HepG2 (cell line): ENCODE results near the gene CSDE1. TPM values are rescaled to one million over a fixed set of nuclear protein-coding genes. Genes with fewer than 3 reads are reported as not detected.

Source experiments
- CAMTA2 ChIP-seq: sonication (generic); formaldehyde crosslinking; IDR thresholded peaks from 2 replicates; pipeline ENCODE4 v1.4.0; 2020; ENCODE audit warnings: mild to moderate bottlenecking, missing genetic modification reagents, borderline replicate concordance
- ESRRA ChIP-seq: sonication (generic); formaldehyde crosslinking; IDR thresholded peaks from 2 replicates; pipeline ENCODE4 v1.5.1; 2020; ENCODE audit warnings: mild to moderate bottlenecking, low read depth, missing genetic modification reagents
- NFYB ChIP-seq: sonication (generic); formaldehyde crosslinking; IDR thresholded peaks from 2 replicates; pipeline ENCODE4 v1.4.0; 2020; ENCODE audit warnings: missing genetic modification reagents
- SMARCE1 ChIP-seq: fragments of 450-650 bp; IDR thresholded peaks from 2 replicates; pipeline ENCODE4 v1.6.1; 2017; ENCODE audit warnings: borderline replicate concordance
- SSRP1 ChIP-seq: IDR thresholded peaks from 2 replicates; pipeline ENCODE4 v1.6.1; 2016; ENCODE audit warnings: control low read depth
- ZFP37 ChIP-seq: sonication (generic); formaldehyde crosslinking; IDR thresholded peaks from 2 replicates; pipeline ENCODE4 v1.4.0; 2020; ENCODE audit warnings: missing genetic modification reagents, borderline replicate concordance
- ZNF138 ChIP-seq: sonication (generic); formaldehyde crosslinking; IDR thresholded peaks from 2 replicates; pipeline ENCODE4 v1.5.0; 2020; ENCODE audit warnings: mild to moderate bottlenecking, low read depth, missing genetic modification reagents
- ZNF180 ChIP-seq: sonication (generic); formaldehyde crosslinking; IDR thresholded peaks from 2 replicates; pipeline ENCODE4 v1.4.0; 2020; ENCODE audit warnings: low read depth, missing genetic modification reagents, borderline replicate concordance
- ZNF782 ChIP-seq: sonication (generic); formaldehyde crosslinking; IDR thresholded peaks from 2 replicates; pipeline ENCODE4 v1.4.0; 2020; ENCODE audit warnings: missing genetic modification reagents, mild to moderate bottlenecking, borderline replicate concordance
- polyA plus RNA-seq, 8 experiments: library from polyadenylated mRNA; depleted of rRNA in 3 of 8; stranded (reverse) in 7 of 8; unstranded in 1 of 8; fragments of >200 nt; fragmentation: Illumina TruSeq in 4 of 8; extraction: Trizol in 4 of 8; gene quantifications; 2 replicates each; pipeline versions ENCODE4 v1.2.1 to v1.2.3, GENCODE V29; 2011 to 2016; ENCODE audit warnings: low read depth in 4 of 8, missing spikeins in 1 of 8, mixed read lengths in 1 of 8; ENCODE audit not compliant: insufficient read depth in 1 of 8
- total RNA-seq, 5 experiments: library from RNA; depleted of rRNA; stranded (reverse); fragments of >200 nt; fragmentation: Illumina TruSeq; extraction: Trizol; gene quantifications; 2 replicates each; pipeline ENCODE4 v1.2.3, GENCODE V29; 2016; ENCODE audit warnings: low read depth in 1 of 5
- TF ChIP-seq, protein P1 (sequence below): sonication (generic); formaldehyde crosslinking; IDR thresholded peaks from 2 replicates; pipeline ENCODE4 v1.5.1; 2020; ENCODE audit warnings: mild to moderate bottlenecking, missing genetic modification reagents, borderline replicate concordance
- TF ChIP-seq, protein P2 (sequence below), 2 experiments: sonication (generic) in 1 of 2; formaldehyde crosslinking in 1 of 2; IDR thresholded peaks; 2 replicates each; pipeline versions ENCODE4 v1.4.0 to v1.6.1; 2018 to 2020; ENCODE audit warnings: missing genetic modification reagents in 2 of 2, borderline replicate concordance in 1 of 2, low read depth in 1 of 2, mild to moderate bottlenecking in 1 of 2, missing biosample characterization in 1 of 2
- TF ChIP-seq, protein P3 (sequence below): sonication (generic); formaldehyde crosslinking; IDR thresholded peaks from 2 replicates; pipeline ENCODE4 v1.9.0; 2022; ENCODE audit warnings: low read depth, missing genetic modification reagents
- TF ChIP-seq, protein P4 (sequence below), 2 experiments: IDR thresholded peaks; 2 replicates each; pipeline ENCODE4 v1.6.1; 2011 to 2012; ENCODE audit warnings: low read length in 2 of 2, borderline replicate concordance in 1 of 2, low read depth in 1 of 2, mild to moderate bottlenecking in 1 of 2, moderate library complexity in 1 of 2

Gene CSDE1
- total and polyA plus RNA-seq, 2 of the 13 experiments (the other 11 are each of a cell fraction or from before 2014, with no cell fraction given), result 150 to 313 TPM

DNA sequence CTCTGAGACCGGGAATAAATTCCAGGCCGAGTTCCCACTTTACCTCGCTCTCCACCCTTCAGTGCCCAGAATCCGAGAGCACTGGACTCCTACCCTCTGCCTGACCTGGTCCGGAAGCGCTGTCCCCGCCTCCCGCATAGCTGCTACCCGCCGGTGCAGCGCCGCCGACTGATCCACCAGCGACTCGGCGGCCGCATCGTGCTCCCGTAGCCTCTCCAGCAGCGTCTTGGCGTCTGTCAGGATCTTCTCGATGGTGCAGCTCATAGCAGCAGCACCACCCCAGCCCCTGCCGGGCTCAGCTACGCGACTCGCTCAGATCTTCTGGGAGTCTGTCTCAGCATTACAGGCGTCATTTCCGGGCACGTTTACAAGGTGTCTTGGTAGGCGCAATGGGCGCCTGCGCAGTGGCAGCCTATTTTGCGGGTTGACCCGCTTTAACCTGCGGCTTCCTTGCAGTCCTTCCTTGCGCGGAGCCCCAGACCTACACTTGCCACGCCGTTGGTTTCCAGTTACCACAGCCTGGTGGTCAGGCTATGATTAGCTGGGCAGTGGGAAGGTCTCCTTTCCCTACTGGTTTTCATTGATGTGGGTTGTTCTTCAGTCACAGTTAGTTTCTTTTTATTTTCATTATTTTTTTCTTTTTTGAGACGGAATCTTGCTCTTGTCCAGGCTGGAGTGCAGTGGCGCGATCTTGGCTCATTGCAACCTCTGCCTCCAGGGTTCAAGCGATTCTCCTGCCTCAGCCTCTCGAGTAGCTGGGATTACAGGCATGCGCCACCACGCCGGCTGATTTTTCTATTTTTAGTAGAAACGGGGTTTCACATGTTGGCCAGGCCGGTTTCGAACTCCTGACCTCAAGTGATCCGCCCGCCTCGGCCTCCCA is 22.8 kb upstream of the CSDE1 start, which contains the start of gene SIKE1 (continued):
- TF ChIP-seq, protein P1, sequence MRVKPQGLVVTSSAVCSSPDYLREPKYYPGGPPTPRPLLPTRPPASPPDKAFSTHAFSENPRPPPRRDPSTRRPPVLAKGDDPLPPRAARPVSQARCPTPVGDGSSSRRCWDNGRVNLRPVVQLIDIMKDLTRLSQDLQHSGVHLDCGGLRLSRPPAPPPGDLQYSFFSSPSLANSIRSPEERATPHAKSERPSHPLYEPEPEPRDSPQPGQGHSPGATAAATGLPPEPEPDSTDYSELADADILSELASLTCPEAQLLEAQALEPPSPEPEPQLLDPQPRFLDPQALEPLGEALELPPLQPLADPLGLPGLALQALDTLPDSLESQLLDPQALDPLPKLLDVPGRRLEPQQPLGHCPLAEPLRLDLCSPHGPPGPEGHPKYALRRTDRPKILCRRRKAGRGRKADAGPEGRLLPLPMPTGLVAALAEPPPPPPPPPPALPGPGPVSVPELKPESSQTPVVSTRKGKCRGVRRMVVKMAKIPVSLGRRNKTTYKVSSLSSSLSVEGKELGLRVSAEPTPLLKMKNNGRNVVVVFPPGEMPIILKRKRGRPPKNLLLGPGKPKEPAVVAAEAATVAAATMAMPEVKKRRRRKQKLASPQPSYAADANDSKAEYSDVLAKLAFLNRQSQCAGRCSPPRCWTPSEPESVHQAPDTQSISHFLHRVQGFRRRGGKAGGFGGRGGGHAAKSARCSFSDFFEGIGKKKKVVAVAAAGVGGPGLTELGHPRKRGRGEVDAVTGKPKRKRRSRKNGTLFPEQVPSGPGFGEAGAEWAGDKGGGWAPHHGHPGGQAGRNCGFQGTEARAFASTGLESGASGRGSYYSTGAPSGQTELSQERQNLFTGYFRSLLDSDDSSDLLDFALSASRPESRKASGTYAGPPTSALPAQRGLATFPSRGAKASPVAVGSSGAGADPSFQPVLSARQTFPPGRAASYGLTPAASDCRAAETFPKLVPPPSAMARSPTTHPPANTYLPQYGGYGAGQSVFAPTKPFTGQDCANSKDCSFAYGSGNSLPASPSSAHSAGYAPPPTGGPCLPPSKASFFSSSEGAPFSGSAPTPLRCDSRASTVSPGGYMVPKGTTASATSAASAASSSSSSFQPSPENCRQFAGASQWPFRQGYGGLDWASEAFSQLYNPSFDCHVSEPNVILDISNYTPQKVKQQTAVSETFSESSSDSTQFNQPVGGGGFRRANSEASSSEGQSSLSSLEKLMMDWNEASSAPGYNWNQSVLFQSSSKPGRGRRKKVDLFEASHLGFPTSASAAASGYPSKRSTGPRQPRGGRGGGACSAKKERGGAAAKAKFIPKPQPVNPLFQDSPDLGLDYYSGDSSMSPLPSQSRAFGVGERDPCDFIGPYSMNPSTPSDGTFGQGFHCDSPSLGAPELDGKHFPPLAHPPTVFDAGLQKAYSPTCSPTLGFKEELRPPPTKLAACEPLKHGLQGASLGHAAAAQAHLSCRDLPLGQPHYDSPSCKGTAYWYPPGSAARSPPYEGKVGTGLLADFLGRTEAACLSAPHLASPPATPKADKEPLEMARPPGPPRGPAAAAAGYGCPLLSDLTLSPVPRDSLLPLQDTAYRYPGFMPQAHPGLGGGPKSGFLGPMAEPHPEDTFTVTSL, result no peak
- TF ChIP-seq ESRRA (no peak), CAMTA2 (CRISPR knock-in tag) (no peak), ZNF138 (CRISPR knock-in tag) (0 out of 2 replicates have a peak, but pooled peaks have one; percentile 49), ZNF180 (CRISPR knock-in tag) (no peak; the same call in 1 of the 2 replicates), ZNF782 (CRISPR knock-in tag) (0 out of 2 replicates have a peak, but pooled peaks have one; percentile 44), ZFP37 (CRISPR knock-in tag) (no peak), SMARCE1 (no peak), SSRP1 (CRISPR knock-in tag) (no peak), NFYB (CRISPR knock-in tag) (no peak; the same call in 1 of the 2 replicates)
- TF ChIP-seq, protein P2, sequence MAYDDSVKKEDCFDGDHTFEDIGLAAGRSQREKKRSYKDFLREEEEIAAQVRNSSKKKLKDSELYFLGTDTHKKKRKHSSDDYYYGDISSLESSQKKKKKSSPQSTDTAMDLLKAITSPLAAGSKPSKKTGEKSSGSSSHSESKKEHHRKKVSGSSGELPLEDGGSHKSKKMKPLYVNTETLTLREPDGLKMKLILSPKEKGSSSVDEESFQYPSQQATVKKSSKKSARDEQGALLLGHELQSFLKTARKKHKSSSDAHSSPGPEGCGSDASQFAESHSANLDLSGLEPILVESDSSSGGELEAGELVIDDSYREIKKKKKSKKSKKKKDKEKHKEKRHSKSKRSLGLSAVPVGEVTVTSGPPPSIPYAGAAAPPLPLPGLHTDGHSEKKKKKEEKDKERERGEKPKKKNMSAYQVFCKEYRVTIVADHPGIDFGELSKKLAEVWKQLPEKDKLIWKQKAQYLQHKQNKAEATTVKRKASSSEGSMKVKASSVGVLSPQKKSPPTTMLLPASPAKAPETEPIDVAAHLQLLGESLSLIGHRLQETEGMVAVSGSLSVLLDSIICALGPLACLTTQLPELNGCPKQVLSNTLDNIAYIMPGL (CRISPR knock-in tag; IDR thresholded peaks at IDR 0.05; ENCODE audit: borderline replicate concordance in 1 of 2, low read depth in 1 of 2), result peak; percentile 77 to 94; a peak in 3 of 4 replicates
- TF ChIP-seq, protein P3, sequence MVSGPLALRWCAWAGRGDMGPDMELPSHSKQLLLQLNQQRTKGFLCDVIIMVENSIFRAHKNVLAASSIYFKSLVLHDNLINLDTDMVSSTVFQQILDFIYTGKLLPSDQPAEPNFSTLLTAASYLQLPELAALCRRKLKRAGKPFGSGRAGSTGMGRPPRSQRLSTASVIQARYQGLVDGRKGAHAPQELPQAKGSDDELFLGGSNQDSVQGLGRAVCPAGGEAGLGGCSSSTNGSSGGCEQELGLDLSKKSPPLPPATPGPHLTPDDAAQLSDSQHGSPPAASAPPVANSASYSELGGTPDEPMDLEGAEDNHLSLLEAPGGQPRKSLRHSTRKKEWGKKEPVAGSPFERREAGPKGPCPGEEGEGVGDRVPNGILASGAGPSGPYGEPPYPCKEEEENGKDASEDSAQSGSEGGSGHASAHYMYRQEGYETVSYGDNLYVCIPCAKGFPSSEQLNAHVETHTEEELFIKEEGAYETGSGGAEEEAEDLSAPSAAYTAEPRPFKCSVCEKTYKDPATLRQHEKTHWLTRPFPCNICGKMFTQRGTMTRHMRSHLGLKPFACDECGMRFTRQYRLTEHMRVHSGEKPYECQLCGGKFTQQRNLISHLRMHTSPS (CRISPR knock-in tag), result no peak
- TF ChIP-seq, protein P4, sequence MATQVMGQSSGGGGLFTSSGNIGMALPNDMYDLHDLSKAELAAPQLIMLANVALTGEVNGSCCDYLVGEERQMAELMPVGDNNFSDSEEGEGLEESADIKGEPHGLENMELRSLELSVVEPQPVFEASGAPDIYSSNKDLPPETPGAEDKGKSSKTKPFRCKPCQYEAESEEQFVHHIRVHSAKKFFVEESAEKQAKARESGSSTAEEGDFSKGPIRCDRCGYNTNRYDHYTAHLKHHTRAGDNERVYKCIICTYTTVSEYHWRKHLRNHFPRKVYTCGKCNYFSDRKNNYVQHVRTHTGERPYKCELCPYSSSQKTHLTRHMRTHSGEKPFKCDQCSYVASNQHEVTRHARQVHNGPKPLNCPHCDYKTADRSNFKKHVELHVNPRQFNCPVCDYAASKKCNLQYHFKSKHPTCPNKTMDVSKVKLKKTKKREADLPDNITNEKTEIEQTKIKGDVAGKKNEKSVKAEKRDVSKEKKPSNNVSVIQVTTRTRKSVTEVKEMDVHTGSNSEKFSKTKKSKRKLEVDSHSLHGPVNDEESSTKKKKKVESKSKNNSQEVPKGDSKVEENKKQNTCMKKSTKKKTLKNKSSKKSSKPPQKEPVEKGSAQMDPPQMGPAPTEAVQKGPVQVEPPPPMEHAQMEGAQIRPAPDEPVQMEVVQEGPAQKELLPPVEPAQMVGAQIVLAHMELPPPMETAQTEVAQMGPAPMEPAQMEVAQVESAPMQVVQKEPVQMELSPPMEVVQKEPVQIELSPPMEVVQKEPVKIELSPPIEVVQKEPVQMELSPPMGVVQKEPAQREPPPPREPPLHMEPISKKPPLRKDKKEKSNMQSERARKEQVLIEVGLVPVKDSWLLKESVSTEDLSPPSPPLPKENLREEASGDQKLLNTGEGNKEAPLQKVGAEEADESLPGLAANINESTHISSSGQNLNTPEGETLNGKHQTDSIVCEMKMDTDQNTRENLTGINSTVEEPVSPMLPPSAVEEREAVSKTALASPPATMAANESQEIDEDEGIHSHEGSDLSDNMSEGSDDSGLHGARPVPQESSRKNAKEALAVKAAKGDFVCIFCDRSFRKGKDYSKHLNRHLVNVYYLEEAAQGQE (IDR thresholded peaks at IDR 0.05; ENCODE audit: borderline replicate concordance in 1 of 2, low read depth in 1 of 2, low read length in 2 of 2), result no peak
